Measurements from ENCODE around the gene MAP7. TPM values are rescaled to one million over a fixed set of nuclear protein-coding genes. Genes with fewer than 3 reads are reported as not detected.
A peak's percentile ranks its signal among the peaks of the same experiment; 100 is the strongest.

MAP7 gene
- total RNA-seq, 6 donors from 2014 or later = 18.1 to 26.6 (median 24.2) TPM

- Histone ChIP-seq H3K27me3 (peaks cover 0 to 13% (median 2%) of the 10 kb centered on the region in 4 donors), H3K9me3 (no peaks in the 10 kb centered on the region), H3K36me3 (no peaks in the 10 kb centered on the region), H3K27ac (peak overlapping the region; percentile 71 to 81 (median 80)), H3K4me1 (peaks cover 17 to 23% (median 18%) of the 10 kb centered on the region in 4 donors), H3K4me3 (peak overlapping the region; percentile 59 to 81 (median 79))
- no peak for TF ChIP-seq POLR2AphosphoS5 (IDR thresholded peaks at IDR 0.05)
- TF ChIP-seq POLR2A (IDR thresholded peaks at IDR 0.05) = no peak
- TF ChIP-seq EP300 (IDR thresholded peaks at IDR 0.05) = no peak
- no peak for TF ChIP-seq CTCF (IDR thresholded peaks at IDR 0.05)
- ATAC-seq (ENCODE audit: low FRiP score in 2 of 2) (peak; percentile 15 to 39), DNase-seq (peak; percentile 40 to 87)
- WGBS, 2 donors = 5% methylated on average over 16 to 40 of the region's 42 CpGs
These were observed 750 bp downstream of the MAP7 start for GRCh38 chr6:136549300-136550044.

- no peaks in the 10 kb centered on the region for H3K36me3 ChIP-seq
- TF ChIP-seq POLR2AphosphoS5 (IDR thresholded peaks at IDR 0.05) = no peak
- no peak for TF ChIP-seq EP300 (IDR thresholded peaks at IDR 0.05)
- no peak for TF ChIP-seq POLR2A (IDR thresholded peaks at IDR 0.05)
- H3K27ac ChIP-seq = no peak overlapping the region
- peaks cover 17 to 23% (median 18%) of the 10 kb centered on the region in 4 donors for H3K4me1 ChIP-seq
- H3K27me3 ChIP-seq = peaks cover 0 to 13% (median 2%) of the 10 kb centered on the region in 4 donors
- no peak for DNase-seq
- peak overlapping the region in 3 of 4 donors; percentile 78 to 81 (median 80) for H3K4me3 ChIP-seq
- H3K9me3 ChIP-seq = no peaks in the 10 kb centered on the region
- 53 to 61% methylated on average over 14 of the region's 14 CpGs for WGBS, 2 donors
- ATAC-seq (ENCODE audit: low FRiP score in 2 of 2) = no peak
These were observed 1.5 kb downstream of the MAP7 start for GRCh38 chr6:136548582-136549299.

GRCh38 chr6:136547871-136548270, 2.4 kb downstream of the MAP7 start:
- WGBS, 2 donors = 71 to 85% methylated on average over 1 of the region's 1 CpG
- peaks cover 0 to 13% (median 2%) of the 10 kb centered on the region in 4 donors for H3K27me3 ChIP-seq
- no peak overlapping the region for H3K4me3 ChIP-seq
- peaks cover 17 to 23% (median 18%) of the 10 kb centered on the region in 4 donors for H3K4me1 ChIP-seq
- no peaks in the 10 kb centered on the region for H3K9me3 ChIP-seq
- H3K36me3 ChIP-seq = no peaks in the 10 kb centered on the region
- no peak overlapping the region for H3K27ac ChIP-seq
- TF ChIP-seq POLR2AphosphoS5 (IDR thresholded peaks at IDR 0.05) (no peak), POLR2A (IDR thresholded peaks at IDR 0.05) (no peak)
- ATAC-seq (ENCODE audit: low FRiP score in 2 of 2) (no peak), DNase-seq (no peak)

GRCh38 chr6:136547336-136547735, 2.9 kb downstream of the MAP7 start:
- no peaks in the 10 kb centered on the region for H3K9me3 ChIP-seq
- H3K4me1 ChIP-seq = peaks cover 17 to 23% (median 18%) of the 10 kb centered on the region in 4 donors
- no peak overlapping the region for H3K4me3 ChIP-seq
- DNase-seq (no peak), ATAC-seq (ENCODE audit: low FRiP score in 2 of 2) (no peak)
- peak in 4 of 6 experiments; percentile 26 to 52 (median 46) for TF ChIP-seq CTCF (IDR thresholded peaks at IDR 0.05)
- TF ChIP-seq POLR2A (IDR thresholded peaks at IDR 0.05) = no peak
- TF ChIP-seq EP300 (IDR thresholded peaks at IDR 0.05) = no peak
- no peak overlapping the region for H3K27ac ChIP-seq
- no peaks in the 10 kb centered on the region for H3K36me3 ChIP-seq
- H3K27me3 ChIP-seq = peaks cover 0 to 13% (median 2%) of the 10 kb centered on the region in 4 donors
- WGBS, 2 donors = 39 to 43% methylated on average over 4 of the region's 4 CpGs

GRCh38 chr6:136546331-136546730, 3.9 kb downstream of the MAP7 start:
- Histone ChIP-seq H3K36me3 (no peaks in the 10 kb centered on the region), H3K27me3 (peaks cover 0 to 13% (median 2%) of the 10 kb centered on the region in 4 donors), H3K4me1 (peaks cover 17 to 22% (median 18%) of the 10 kb centered on the region in 4 donors), H3K4me3 (no peak overlapping the region), H3K9me3 (no peaks in the 10 kb centered on the region), H3K27ac (no peak overlapping the region)
- ATAC-seq (ENCODE audit: low FRiP score in 2 of 2) (no peak), DNase-seq (no peak)
- TF ChIP-seq POLR2A (IDR thresholded peaks at IDR 0.05) = no peak
- TF ChIP-seq POLR2AphosphoS5 (IDR thresholded peaks at IDR 0.05) = no peak
- TF ChIP-seq EP300 (IDR thresholded peaks at IDR 0.05) = no peak
- TF ChIP-seq CTCF (IDR thresholded peaks at IDR 0.05) = no peak
- 67 to 72% methylated on average over 1 of the region's 1 CpG for WGBS, 2 donors
